Endodermal cell (in vitro differentiated cells): ENCODE data around the gene UQCRQ. TPM values are rescaled to one million over a fixed set of nuclear protein-coding genes. Genes with fewer than 3 reads are reported as not detected.

Source experiments
- DNase-seq: peaks from one replicate; pipeline ENCODE4 v3.0.0-alpha.2; 2017
- H3K27ac ChIP-seq: 2 replicates; pipeline ENCODE4 v1.5.1; 2013; ENCODE audit warnings: mild to moderate bottlenecking, low read depth, low read length, moderate library complexity
- H3K27me3 ChIP-seq: 2 replicates; pipeline ENCODE4 v1.6.1; 2013; ENCODE audit warnings: mild to moderate bottlenecking, low read length, moderate library complexity; ENCODE audit not compliant: insufficient read depth, control insufficient read depth, poor library complexity, severe bottlenecking
- H3K36me3 ChIP-seq: 2 replicates; pipeline ENCODE4 v1.7.0; 2013; ENCODE audit warnings: mild to moderate bottlenecking, low read length, moderate library complexity; ENCODE audit not compliant: control insufficient read depth, insufficient read depth
- H3K4me1 ChIP-seq: one replicate; pipeline ENCODE4 v1.7.0; 2013; ENCODE audit warnings: low read length; ENCODE audit not compliant: control insufficient read depth, insufficient read depth
- H3K4me3 ChIP-seq: 2 replicates; pipeline ENCODE4 v1.5.1; 2013; ENCODE audit warnings: mild to moderate bottlenecking, low read length, moderate library complexity
- H3K9ac ChIP-seq: 2 replicates; pipeline ENCODE4 v1.6.1; 2013; ENCODE audit warnings: mild to moderate bottlenecking, low read length, moderate library complexity; ENCODE audit not compliant: poor library complexity, severe bottlenecking; ENCODE audit errors: extremely low read depth
- H3K9me3 ChIP-seq: 2 replicates; pipeline ENCODE4 v1.6.1; 2013; ENCODE audit warnings: mild to moderate bottlenecking, low read length, moderate library complexity; ENCODE audit not compliant: control insufficient read depth
- H3K27ac Mint-ChIP-seq: 2 replicates; pipeline ENCODE4 v1.8.0; 2020; ENCODE audit warnings: mixed read lengths
- H3K27me3 Mint-ChIP-seq: 2 replicates; pipeline ENCODE4 v1.8.0; 2021; ENCODE audit warnings: mild to moderate bottlenecking, mixed read lengths; ENCODE audit not compliant: insufficient read depth
- H3K36me3 Mint-ChIP-seq: 2 replicates; pipeline ENCODE4 v1.8.0; 2020; ENCODE audit warnings: low read depth, mixed read lengths
- H3K4me1 Mint-ChIP-seq: 2 replicates; pipeline ENCODE4 v1.8.0; 2020; ENCODE audit warnings: mixed read lengths
- H3K4me3 Mint-ChIP-seq: 2 replicates; pipeline ENCODE4 v1.8.0; 2020; ENCODE audit warnings: mild to moderate bottlenecking, moderate library complexity, mixed read lengths
- H3K9me3 Mint-ChIP-seq: 2 replicates; pipeline ENCODE4 v1.8.0; 2020; ENCODE audit warnings: mild to moderate bottlenecking, mixed read lengths
- CTCF ChIP-seq: fragments of 200-600 bp; sonication (generic); conservative IDR thresholded peaks from 2 replicates; pipeline ENCODE4 v1.5.0; 2021; ENCODE audit warnings: antibody characterized with exemption, mild to moderate bottlenecking
- WGBS, 2 experiments: methylation state at CpG; one replicate each; pipeline versions ENCODE4 v1.1.5 to v1.1.7; 2013; ENCODE audit warnings: missing lambda C conversion rate in 2 of 2, mixed read lengths in 1 of 2; ENCODE audit not compliant: insufficient coverage in 1 of 2, insufficient read length in 1 of 2; 5-methylcytosine and 5-hydroxymethylcytosine counted together
- total RNA-seq, 2 donors: library from RNA; stranded (reverse); fragmentation: NEBNext Ultra II Directional in 1 of 2; extraction: Animal tissue kit (Norgen Biotek cat#: 25700) in 1 of 2; gene quantifications; 2 replicates in 1 of 2; 3 replicates in 1 of 2; pipeline ENCODE4 v1.2.1, GENCODE V29; 2021

UQCRQ gene
- total RNA-seq, 2 donors from 2014 or later: 261 to 286 TPM

GRCh38 chr5:132834057-132834456, 32.4 kb upstream of the UQCRQ start:
- Histone ChIP-seq H3K27ac (no peak overlapping the region), H3K4me1 (no peaks in the 10 kb centered on the region), H3K9me3 (no peaks in the 10 kb centered on the region), H3K9ac (no peak overlapping the region), H3K4me3 (no peak overlapping the region), H3K27me3 (peaks cover 23% of the 10 kb centered on the region), H3K36me3 (no peaks in the 10 kb centered on the region)
- Mint-ChIP-seq H3K27ac (no peak overlapping the region), H3K27me3 (peaks cover 29% of the 10 kb centered on the region), H3K4me3 (no peak overlapping the region), H3K36me3 (no peaks in the 10 kb centered on the region), H3K4me1 (peaks cover 5% of the 10 kb centered on the region), H3K9me3 (no peaks in the 10 kb centered on the region)
- peak; percentile 11 for DNase-seq
- no peak for TF ChIP-seq CTCF
- 91% methylated on average over 3 of the region's 3 CpGs; no CpG with 5 or more reads in 1 of the 2 experiments for WGBS, 2 experiments

- no peak for TF ChIP-seq CTCF
- H3K27ac ChIP-seq: no peak overlapping the region
- H3K27me3 Mint-ChIP-seq: peaks cover 9% of the 10 kb centered on the region
- DNase-seq: peak; percentile 14
- no peak overlapping the region for H3K4me3 ChIP-seq
- H3K9ac ChIP-seq: no peak overlapping the region
- no peaks in the 10 kb centered on the region for H3K4me1 ChIP-seq
- no peak overlapping the region for H3K4me3 Mint-ChIP-seq
- H3K4me1 Mint-ChIP-seq: peaks cover 8% of the 10 kb centered on the region
- no peak overlapping the region for H3K27ac Mint-ChIP-seq
- H3K36me3 Mint-ChIP-seq: no peaks in the 10 kb centered on the region
- no peaks in the 10 kb centered on the region for H3K9me3 Mint-ChIP-seq
- WGBS, 2 experiments: 91 to 100% methylated on average over 1 of the region's 1 CpG
- no peaks in the 10 kb centered on the region for H3K27me3 ChIP-seq
- H3K9me3 ChIP-seq: no peaks in the 10 kb centered on the region
- no peaks in the 10 kb centered on the region for H3K36me3 ChIP-seq
These were observed 29.6 kb upstream of the UQCRQ start for GRCh38 chr5:132836852-132837251.

DNA sequence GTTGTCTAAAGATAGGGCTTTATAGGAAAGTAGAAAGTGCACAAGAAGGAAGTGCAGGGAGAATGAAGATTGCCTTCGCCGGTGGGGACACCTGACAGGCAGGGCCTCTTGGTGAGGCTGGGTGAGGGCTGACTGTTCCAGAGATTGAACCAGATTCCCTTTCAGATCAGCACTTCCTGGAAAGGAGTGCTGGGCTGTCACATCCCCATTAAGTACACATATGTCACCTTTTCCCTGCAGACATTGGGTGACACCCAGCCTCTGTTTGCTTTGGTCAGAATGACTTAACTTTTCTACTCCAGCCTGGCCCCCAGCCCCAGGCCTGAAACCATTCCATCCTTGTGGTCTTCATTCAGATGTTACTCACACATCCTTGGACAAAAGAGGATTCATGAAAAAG, 28.6 kb upstream of the UQCRQ start:
- Mint-ChIP-seq H3K9me3 (no peaks in the 10 kb centered on the region), H3K4me1 (peaks cover 8% of the 10 kb centered on the region), H3K27ac (no peak overlapping the region), H3K27me3 (peaks cover 4% of the 10 kb centered on the region), H3K36me3 (no peaks in the 10 kb centered on the region), H3K4me3 (no peak overlapping the region)
- Histone ChIP-seq H3K9me3 (no peaks in the 10 kb centered on the region), H3K27me3 (no peaks in the 10 kb centered on the region), H3K36me3 (no peaks in the 10 kb centered on the region), H3K27ac (no peak overlapping the region), H3K4me3 (no peak overlapping the region), H3K9ac (no peak overlapping the region), H3K4me1 (no peaks in the 10 kb centered on the region)
- peak; percentile 31 for DNase-seq
- no peak for TF ChIP-seq CTCF
- 82 to 94% methylated on average over 2 of the region's 2 CpGs for WGBS, 2 experiments
